NCI-H187 (cell line): ENCODE results near the gene GCLC.
"Not testable (repeated sequence)": the region's sequence is repeated elsewhere in the genome, so short reads cannot be mapped to it uniquely, and the experiment has no call there.

Experiments
- DNase-seq, 2 experiments: peaks; one replicate each; lab custom pipeline; 2025; lab: John Stamatoyannopoulos, UW

GCLC gene

DNA sequence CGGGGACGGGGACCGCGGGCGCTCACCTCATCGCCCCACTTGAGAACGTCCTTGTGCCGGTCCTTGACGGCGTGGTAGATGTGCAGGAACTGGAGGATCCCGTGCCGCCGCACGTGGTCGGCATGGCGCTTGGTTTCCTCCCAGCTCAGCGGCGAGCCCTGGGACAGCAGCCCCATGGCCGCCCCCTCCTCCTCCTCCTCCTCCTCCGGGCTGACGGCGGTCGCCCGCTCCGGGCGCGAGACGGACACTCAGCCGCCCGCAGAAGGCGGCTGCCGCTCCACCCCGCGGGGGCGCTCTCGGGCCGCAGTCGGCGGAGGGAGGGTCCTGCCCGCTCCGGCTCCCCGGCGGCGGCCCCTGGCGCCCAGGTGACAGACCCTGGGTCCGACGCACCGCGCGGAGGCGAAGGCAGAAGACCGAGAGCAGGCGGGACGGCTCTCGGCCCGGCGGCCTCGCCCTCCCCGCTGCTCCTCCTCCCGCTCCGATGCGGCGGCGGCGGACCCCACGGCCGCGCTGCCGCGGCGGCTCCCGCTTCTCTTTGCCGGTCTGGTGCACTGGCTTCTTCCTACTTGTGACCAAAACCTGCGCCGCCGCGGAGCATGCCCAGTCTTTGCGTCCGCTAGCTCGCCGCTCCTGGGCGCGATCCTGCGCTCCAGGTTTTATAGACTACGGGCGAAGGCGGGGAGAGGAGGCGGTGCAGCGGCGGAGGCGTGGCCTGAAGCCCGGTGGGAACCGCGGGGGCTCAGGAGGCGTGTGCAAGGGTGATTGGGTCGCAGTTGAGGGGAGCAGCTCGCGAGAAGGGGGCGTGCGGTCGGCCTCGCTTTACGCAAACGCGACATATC is at the start of gene GCLC:
GCLC (minus strand) TSS at position 632 of the 839 bp plus-strand sequence; CDS start at position 176, 456 bp downstream.
- DNase-seq, result peak; percentile 73 to 87

DNA sequence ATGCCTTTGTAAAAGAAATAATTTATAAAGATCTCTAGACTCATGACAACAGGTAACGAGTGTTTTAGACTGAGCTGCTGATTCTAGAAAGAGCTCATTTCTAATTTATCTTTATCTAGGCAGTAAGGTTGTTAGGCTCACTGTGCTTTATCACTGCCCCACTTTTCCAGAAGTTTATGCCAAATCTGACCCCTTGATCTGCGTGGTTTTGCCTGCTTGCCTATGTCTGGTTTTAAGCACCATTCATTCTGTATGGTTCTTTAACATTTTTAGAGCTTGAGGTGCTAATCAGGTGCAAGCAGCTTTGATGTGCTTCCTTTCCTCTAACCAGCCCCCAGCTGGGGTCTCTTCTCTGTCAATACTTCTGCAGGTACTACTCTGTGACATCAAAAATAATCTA is 49.7 kb upstream of the GCLC start:
- no peak for DNase-seq

DNA sequence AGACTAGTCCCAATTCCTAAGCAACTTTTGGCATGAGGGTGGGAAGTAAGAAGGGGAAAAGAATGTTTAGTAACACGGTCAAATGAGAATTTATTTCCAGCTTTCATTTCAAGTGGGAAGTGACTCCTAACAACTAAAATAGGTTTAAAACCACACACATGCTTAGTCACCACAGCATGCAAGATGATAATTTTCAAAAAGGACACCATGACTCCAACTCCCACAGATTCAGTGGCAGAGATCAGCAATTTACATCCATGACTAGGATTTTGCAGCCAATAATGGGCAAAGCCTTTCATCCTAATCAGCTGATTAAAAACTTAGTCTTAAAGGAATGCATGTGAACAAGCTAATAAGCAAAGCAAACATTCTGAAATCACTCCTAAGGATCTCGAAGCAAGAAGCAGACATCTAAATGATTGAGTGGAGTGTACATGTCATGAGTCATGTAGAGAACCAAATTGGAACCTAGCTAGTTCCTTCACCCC is 48.1 kb upstream of the GCLC start:
- no peak for DNase-seq

DNA sequence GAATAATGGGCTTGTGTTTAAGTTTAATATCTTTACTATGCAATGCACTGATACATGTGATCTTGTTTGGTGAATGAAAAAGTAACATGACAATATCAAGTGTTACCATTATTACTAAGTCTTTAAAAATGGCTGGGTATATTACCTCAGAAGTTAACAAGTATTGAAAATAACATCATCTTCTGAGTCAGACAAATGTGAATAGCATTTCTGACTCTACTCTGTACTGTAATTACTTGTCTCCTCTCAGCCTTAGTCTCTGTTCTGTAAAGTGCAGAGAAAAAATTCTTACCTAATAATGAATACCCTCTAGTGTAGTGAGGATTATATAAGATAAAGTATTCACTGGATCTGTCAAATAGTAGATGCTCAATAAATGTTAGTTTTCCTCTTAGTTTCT is 47.0 kb upstream of the GCLC start:
- no peak for DNase-seq

DNA sequence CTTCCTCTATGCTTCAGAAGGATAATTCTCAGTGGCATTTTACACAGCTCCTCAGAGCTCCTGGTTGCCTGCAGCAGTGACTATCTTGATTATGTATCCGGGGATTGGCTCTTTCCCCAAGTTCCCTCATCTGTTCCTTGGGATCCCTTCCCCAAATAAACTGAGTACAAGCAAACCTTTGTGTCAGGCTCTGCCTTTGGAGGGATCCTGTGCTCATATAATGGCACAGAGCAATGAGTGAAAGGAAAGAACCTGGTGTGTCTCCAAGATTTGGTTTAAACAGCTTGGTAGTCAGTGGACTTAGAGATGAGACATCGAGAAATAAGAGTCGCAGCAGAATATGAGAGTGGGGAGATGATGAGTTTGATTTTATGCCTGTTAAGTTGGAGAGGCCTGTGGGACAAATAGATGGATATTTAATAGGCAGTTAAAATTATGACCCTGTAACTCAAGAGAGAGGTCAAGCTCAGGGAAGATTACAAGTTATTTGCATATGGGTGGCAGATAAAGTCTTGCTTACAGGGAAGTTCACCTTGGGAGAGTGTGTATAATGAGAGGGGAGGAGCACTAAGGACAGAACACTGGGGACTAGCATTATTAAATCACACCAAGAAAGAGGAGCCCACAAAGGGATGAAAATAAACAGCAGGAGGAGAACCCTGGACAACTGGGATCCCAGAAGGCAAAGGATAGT is 44.1 kb upstream of the GCLC start:
- no peak for DNase-seq

- no peak for DNase-seq
Observed at GRCh38 chr6:53587291-53587690, 42.4 kb upstream of the GCLC start.

GRCh38 chr6:53585208-53585900 is 40.5 kb upstream of the GCLC start:
- no peak for DNase-seq

DNA sequence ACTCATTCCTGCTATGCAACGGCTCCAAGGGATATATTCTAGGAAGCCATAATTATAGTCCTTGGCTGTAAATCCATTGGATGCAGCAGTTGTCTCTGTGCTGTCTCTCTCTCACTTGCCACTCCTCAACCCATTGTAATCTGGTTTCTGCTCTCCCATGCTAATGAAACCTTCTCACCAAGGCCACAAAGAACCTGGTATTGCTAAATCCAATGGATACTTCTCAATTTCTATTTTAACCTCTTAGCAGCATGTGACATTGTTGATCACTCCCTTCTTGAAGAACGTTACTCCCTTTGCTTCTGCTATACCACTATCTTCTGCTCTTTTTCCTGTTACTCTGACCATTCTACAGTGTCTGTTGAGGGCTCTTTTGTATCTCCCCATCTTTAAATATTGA is 39.8 kb upstream of the GCLC start:
- no peak for DNase-seq

DNA sequence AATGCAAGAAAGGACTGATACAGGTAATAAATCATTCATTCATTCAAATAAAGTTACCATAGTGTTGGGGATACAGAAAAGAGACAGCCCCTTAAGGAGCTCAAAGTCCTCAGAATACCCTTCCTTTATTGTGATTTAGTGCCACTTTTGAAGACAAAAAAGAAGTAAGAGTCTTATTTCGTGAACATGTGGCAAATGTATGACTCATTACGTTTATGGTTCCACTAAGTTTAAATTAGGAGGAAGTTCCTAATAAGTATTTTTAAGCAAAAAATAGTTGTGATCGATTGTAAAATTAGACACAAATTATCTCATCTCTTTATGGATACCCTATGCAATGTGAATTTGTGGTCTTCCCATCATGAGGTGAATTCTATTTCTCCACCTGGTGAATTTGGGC is 38.5 kb upstream of the GCLC start:
- no peak for DNase-seq

DNA sequence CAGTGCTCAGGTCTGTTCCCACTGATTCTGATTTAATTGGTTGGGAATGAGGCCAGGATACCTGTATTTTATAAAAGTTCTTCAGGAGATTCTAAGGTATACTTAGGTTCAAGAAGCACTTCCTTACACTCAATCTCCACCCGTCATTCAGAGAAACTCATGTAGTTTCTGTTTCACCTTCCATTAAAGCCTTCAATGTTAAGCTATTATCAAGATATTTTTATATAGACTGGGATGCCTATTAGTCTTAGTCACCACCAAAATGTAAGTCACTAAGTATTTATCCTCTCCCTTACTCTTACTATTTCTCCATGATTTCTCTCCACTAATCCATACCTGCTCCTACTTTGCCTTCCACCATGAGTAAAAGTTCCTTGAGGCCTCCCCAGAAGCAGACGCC is 38.1 kb upstream of the GCLC start:
- DNase-seq, result no peak

DNA sequence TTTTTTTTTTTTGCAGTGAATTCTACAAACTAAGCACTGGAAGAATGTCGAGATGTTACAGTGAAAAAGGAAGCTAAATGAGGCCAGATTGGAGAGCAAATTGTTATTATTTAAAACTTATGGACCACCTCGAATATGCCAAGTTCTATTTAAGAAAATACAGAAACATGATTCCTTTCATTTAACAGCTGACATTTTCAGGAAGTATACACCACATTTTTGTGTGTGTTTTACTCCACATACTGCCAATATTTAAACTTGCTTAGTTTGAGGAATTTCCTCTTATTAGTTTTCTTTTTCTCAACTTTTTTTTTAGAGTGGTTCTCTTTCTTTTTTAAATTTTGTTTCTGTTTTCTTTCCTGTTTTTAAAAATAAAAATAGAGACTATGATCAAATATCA is 37.0 kb upstream of the GCLC start:
- DNase-seq, result no peak

GRCh38 chr6:53581173-53581773 is 36.4 kb upstream of the GCLC start:
- DNase-seq, result no peak

- DNase-seq, result no peak
Observed at GRCh38 chr6:53579338-53579737, 34.4 kb upstream of the GCLC start.

DNA sequence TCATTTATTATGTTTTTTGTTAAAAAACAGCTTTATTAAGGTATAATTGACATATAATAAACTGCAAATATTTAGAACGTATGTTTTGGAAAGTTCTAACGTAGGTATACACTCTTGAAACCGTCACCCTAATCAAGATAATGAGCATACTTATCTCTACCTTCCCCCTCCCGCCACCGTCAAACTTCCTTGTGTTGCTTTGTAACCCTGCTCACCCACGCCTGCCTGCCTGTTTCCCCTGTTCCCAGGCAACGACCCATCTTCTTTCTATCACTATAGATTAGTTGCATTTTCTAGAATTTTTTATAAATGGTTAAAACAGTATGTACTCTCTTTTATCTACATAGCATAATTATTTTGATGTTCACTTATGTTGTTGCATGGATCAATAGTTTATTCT is 33.5 kb upstream of the GCLC start:
- DNase-seq, result no peak

GRCh38 chr6:53573299-53573698 is 28.4 kb upstream of the GCLC start:
- no peak for DNase-seq

DNA sequence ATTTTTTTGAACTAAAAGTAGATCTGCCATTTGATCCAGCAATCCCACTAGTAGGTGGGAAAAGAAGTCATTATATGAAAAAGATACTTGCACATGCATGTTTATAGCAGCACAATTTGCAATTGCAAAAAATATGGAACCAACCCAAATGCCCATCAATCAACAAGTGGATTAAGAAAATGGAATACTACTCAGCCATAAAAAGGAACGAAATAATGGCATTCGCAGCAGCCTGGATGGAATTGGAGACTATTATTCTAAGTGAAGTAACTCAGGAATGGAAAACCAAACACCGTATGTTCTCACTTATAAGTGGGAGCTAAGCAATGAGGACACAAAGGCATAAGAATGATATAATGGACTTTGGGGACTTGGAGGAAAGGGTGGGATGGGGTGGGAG is 27.5 kb upstream of the GCLC start:
- DNase-seq, result not testable (repeated sequence)

GRCh38 chr6:53568776-53569616 is 24.1 kb upstream of the GCLC start:
- DNase-seq, result no peak

- DNase-seq, result no peak
Observed at GRCh38 chr6:53567701-53568100, 22.8 kb upstream of the GCLC start.

- no peak for DNase-seq
Observed at GRCh38 chr6:53566755-53567154, 21.9 kb upstream of the GCLC start.

DNA sequence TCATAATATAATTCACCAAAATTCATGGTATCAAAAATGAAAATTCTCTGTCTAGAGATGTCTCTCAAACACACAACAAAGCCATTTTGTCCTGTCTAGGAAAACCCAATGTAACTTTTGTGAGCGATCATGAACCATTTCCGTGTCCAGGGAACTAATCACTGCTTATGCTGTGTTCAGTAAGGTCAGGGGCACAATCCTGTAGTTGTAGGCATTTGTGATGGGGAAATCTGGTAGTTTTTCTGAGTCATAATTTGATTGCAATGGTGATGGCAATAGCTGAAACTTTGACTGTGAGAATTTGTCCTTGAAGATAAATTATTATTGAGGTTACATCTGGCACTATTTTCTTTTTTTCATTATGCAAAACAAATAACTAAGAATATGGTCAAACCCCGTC is 21.0 kb upstream of the GCLC start:
- no peak for DNase-seq

DNA sequence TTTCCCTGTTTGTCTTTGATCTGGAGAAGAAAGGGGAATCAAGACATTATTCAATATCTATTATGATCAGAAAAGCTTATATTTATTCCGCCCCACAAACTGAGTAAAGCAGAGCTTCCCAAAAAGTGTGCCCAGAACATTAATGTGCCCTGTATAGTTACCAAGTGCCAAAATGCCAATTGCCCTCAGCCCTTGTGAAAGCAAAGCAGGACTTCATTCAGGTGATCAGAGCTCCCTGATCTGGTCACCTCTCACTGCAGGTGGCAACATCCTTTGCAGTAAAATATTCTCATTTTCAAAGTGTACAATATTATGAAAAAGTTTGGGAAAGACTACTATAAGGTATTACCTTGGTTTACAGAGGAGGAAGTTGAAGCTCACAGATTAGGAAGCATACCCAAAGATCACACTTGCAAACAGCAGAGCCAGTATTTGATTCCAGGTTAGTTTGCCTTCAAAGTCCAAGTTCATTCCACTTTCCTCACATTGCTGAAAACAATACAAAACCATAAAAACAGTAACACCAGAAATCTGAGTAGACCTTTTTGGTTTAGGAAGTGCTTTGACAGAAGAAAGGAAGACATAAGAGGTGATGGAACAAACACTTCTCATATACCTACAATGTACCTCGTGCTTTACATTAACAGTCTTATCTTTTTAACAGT is 19.6 kb upstream of the GCLC start:
- DNase-seq, result no peak
